GM18520 (cell line): ENCODE measurements around the gene ITGB3BP.
"Not testable (repeated sequence)": the region's sequence is repeated elsewhere in the genome, so short reads cannot be mapped to it uniquely, and the experiment has no call there.

Experiments
- ATAC-seq: cut with Tn5 transposase; IDR thresholded peaks from one replicate; pipeline ENCODE4 v1.9.1; 2021; ENCODE audit not compliant: unreplicated experiment

ITGB3BP gene

DNA sequence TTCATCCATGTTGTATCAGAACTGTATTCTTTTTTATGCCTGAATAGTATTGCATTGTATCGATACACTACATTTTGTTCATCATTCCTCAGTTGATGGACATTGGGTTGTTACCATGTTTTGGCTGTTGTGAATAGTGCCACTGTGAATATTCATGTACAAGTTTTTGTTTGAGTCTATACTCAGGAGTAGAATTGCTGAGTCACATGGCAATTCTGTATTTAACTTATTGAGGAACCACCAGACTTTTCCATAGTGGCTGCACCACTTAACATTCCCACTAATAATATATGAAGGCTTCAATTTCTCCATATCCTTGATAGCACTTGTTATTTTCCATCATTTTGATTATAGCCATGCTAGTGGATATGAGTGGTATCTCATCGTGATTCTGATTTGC, 99.4 kb downstream of the ITGB3BP start:
- no peak for ATAC-seq

- ATAC-seq: not testable (repeated sequence)
Measured at GRCh38 chr1:63420746-63421145, 102.3 kb downstream of the ITGB3BP start.

- no peak for ATAC-seq
Measured at GRCh38 chr1:63418101-63418500, 104.9 kb downstream of the ITGB3BP start.

DNA sequence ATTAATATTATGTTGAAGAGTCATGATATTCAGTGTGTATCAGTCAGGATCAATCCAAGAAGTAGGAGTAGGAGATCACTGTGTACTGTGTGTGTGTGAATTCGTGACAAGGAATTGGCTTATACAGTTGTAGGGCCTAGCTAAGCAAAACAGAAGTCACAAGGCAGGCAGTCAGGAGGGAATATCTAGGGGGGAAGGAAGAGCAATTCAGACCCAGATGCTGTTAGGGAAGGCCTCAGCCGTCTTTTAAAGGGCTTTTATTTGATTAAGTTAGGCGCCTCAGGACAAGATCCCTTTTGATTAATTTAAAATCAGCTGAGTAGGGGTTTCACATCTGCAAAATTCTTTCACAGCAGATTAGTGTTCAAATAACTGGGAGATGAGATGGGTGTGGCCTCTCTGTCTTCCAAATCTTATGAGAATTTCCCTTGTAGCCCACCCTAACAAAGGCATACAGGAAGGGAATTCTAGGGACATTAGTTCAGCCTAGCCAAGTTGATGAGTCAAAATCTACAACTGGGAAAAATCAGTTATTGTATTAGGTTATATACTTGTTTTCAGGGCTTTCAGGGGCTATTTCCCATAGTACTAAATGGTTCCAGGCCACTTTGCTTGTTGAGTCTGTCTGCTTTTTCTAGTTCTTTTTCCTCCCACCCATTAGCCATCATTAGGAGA, 108.2 kb downstream of the ITGB3BP start:
- no peak for ATAC-seq

- no peak for ATAC-seq
Measured at GRCh38 chr1:63413394-63413793, 109.6 kb downstream of the ITGB3BP start.

GRCh38 chr1:63411066-63411465, 112.0 kb downstream of the ITGB3BP start:
- ATAC-seq: no peak

GRCh38 chr1:63408331-63408730, 114.7 kb downstream of the ITGB3BP start:
- ATAC-seq: no peak

DNA sequence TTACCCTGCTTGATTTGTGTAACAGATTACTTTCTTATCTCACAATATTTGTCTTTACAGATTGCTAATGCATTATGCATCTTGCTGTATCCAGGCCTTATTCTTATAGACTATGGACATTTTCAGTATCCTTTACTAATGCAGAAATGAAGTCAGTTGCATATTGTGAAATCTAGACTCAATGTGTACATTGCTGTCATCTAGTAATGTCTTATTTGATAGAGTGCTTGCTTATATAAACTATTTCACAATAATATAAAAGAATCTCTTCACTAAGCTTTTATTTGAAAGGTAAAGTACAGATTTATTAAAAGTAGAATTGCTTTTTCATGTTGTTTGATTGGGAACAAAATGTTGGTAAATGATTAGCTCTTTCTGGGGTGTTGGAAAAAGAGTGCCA, 116.0 kb downstream of the ITGB3BP start:
- ATAC-seq: no peak

GRCh38 chr1:63405987-63406386, 117.0 kb downstream of the ITGB3BP start:
- ATAC-seq: no peak

GRCh38 chr1:63405021-63405420, 118.0 kb downstream of the ITGB3BP start:
- ATAC-seq: no peak

GRCh38 chr1:63403386-63403785, 119.6 kb downstream of the ITGB3BP start:
- ATAC-seq: no peak

- ATAC-seq: no peak
Measured at GRCh38 chr1:63401945-63402344, 121.1 kb downstream of the ITGB3BP start.
